Activated CD4-positive, alpha-beta memory T cell treated with anti-CD3 and anti-CD28 coated beads, Interleukin-2, amount 10 ng/mL, durations not matched to agents 7 days and 5 days (primary cell): Measurements from ENCODE around the gene ORM1. TPM values are rescaled to one million over a fixed set of nuclear protein-coding genes. Genes with fewer than 3 reads are reported as not detected.

Source experiments
- CTCF ChIA-PET: fragments of 350-600 bp; sonication (Branson Sonifier 250); formaldehyde crosslinking; loops from one replicate; lab custom pipeline; 2021; ENCODE audit warnings: antibody characterized with exemption, inconsistent platforms; lab: Charles Lee
- POLR2A ChIA-PET: fragments of 350-600 bp; sonication (Branson Sonifier 250); formaldehyde crosslinking; loops from one replicate; lab custom pipeline; 2021; ENCODE audit warnings: antibody characterized with exemption; lab: Charles Lee
- DNase-seq: peaks from one replicate; pipeline ENCODE4 v3.0.0-alpha.2; 2020
- H3K27ac Mint-ChIP-seq: one replicate; pipeline ENCODE4 v1.8.0; 2021; ENCODE audit warnings: mild to moderate bottlenecking, mixed read lengths
- H3K27me3 Mint-ChIP-seq: one replicate; pipeline ENCODE4 v1.8.0; 2021; ENCODE audit warnings: mixed read lengths
- H3K36me3 Mint-ChIP-seq: one replicate; pipeline ENCODE4 v1.8.0; 2021; ENCODE audit warnings: low read depth, mixed read lengths
- H3K4me1 Mint-ChIP-seq: one replicate; pipeline ENCODE4 v1.8.0; 2021; ENCODE audit warnings: mixed read lengths
- H3K4me3 Mint-ChIP-seq: one replicate; pipeline ENCODE4 v1.8.0; 2021; ENCODE audit warnings: mild to moderate bottlenecking, mixed read lengths
- H3K9me3 Mint-ChIP-seq: one replicate; pipeline ENCODE4 v1.8.0; 2021; ENCODE audit warnings: mixed read lengths
- total RNA-seq, 2 experiments: library from RNA; stranded (reverse); gene quantifications; one replicate each; pipeline ENCODE4 v1.2.3, GENCODE V29; 2021

ORM1 gene
- total RNA-seq, 2 experiments from 2014 or later = not detected

DNA sequence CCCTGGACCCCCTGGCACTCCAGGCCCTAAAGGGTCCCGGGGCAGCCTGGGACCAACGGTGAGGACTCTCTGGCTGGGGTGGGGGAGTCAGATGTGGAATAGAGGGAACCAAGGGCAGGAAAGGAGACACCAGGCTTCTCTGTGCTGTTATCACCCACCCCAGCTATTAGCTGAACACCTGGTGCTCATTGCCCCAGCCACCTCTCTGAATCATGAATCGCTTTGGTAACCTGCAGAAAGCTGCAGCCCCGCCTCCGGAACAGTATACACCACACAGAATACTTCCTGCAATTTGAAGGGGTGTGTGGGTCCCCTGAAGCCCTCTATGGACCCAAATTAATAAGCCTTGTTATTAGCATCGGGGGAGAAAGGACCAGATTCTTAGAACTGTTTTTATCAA, 40.4 kb upstream of the ORM1 start:
- H3K36me3 Mint-ChIP-seq = no peaks in the 10 kb centered on the region
- H3K4me1 Mint-ChIP-seq = peaks cover 4% of the 10 kb centered on the region
- H3K9me3 Mint-ChIP-seq = no peaks in the 10 kb centered on the region
- DNase-seq = no peak
- POLR2A ChIA-PET = no interaction called here
- H3K4me3 Mint-ChIP-seq = no peak overlapping the region
- H3K27ac Mint-ChIP-seq = no peak overlapping the region
- H3K27me3 Mint-ChIP-seq = no peaks in the 10 kb centered on the region
- CTCF ChIA-PET = interaction anchor here (1.5 kb wide), 1 partner anchor 128 kb away, joined by 3 read pairs; the partner anchor contains the start of gene COL27A1

- Mint-ChIP-seq H3K27ac (no peak overlapping the region), H3K9me3 (no peaks in the 10 kb centered on the region), H3K4me3 (no peak overlapping the region), H3K27me3 (no peaks in the 10 kb centered on the region), H3K4me1 (peaks cover 4% of the 10 kb centered on the region), H3K36me3 (no peaks in the 10 kb centered on the region)
- POLR2A ChIA-PET = no interaction called here
- DNase-seq = peak; percentile 31
- CTCF ChIA-PET = no interaction called here
Measured at GRCh38 chr9:114282926-114283325, 40.0 kb upstream of the ORM1 start.

DNA sequence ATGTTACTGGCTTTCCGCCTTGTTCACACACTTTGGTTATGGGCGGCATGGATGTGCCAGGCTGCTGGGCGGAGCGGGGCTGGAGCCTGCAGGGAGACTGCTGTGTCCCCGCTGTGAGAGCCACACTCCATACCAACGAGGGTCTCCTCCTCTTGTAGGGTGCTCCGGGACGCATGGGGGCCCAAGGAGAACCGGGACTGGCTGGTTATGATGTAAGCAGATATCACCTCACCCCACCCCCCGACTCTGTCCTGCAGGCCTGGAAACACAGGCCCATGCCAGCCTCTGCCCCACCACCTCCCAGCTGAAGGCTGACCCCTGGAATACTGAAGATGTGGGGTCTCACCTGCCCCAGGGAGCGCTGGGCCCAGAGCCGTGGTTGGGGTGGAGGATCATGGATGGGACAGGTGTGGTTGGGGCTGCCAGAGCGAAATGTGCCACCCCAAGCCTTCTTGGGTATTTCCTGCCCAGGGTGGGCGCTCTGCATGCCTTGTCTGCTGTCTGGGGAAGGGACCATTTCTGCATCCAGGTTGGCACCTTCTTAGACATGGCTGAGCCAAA, 39.3 kb upstream of the ORM1 start:
- POLR2A ChIA-PET = no interaction called here
- Mint-ChIP-seq H3K4me1 (peaks cover 4% of the 10 kb centered on the region), H3K4me3 (no peak overlapping the region), H3K27ac (no peak overlapping the region), H3K36me3 (no peaks in the 10 kb centered on the region), H3K27me3 (no peaks in the 10 kb centered on the region), H3K9me3 (no peaks in the 10 kb centered on the region)
- DNase-seq = no peak
- CTCF ChIA-PET = no interaction called here

DNA sequence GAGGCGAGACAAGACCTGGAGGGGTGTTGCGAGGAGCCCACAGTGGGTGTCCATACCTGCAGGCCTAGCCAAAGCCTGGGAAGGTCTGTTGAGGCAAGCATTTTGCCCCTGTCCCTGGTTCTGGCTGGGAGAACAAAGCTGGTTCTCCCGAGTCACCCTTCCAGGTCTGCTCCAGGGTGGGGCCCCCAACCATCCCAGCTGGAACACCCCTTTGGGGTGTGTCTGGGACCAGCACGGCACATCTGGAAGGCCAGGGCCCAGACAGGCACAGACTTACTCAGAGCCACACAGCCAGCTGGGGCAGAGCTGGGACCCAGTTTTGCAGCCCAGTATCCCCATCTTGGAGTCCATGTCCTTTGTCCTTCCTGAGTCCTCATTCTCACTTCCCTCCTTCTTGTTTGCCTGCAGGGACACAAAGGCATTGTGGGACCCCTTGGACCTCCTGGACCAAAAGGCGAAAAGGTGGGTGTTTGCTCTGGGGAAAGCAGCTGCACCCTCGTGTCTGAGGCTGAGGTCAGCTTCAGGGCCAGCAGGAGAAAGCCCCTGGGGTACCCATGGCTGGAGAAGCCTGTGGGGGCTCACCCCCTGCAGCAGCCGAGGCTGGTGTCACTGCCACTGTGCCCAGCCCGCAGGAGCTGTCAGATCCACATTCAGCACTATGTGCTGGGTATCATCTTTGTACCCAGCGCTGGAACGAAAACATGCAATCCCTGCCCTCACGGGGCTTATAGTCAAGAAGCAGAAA, 38.4 kb upstream of the ORM1 start:
- CTCF ChIA-PET = no interaction called here
- H3K36me3 Mint-ChIP-seq = no peaks in the 10 kb centered on the region
- POLR2A ChIA-PET = no interaction called here
- no peak for DNase-seq
- H3K4me1 Mint-ChIP-seq = peaks cover 4% of the 10 kb centered on the region
- H3K27me3 Mint-ChIP-seq = no peaks in the 10 kb centered on the region
- no peak overlapping the region for H3K27ac Mint-ChIP-seq
- no peak overlapping the region for H3K4me3 Mint-ChIP-seq
- H3K9me3 Mint-ChIP-seq = no peaks in the 10 kb centered on the region

- H3K27me3 Mint-ChIP-seq = no peaks in the 10 kb centered on the region
- H3K9me3 Mint-ChIP-seq = no peaks in the 10 kb centered on the region
- H3K4me1 Mint-ChIP-seq = peaks cover 4% of the 10 kb centered on the region
- no peak for DNase-seq
- H3K36me3 Mint-ChIP-seq = no peaks in the 10 kb centered on the region
- POLR2A ChIA-PET = no interaction called here
- CTCF ChIA-PET = no interaction called here
- H3K27ac Mint-ChIP-seq = no peak overlapping the region
- H3K4me3 Mint-ChIP-seq = no peak overlapping the region
Measured at GRCh38 chr9:114285166-114285867, 37.6 kb upstream of the ORM1 start.

DNA sequence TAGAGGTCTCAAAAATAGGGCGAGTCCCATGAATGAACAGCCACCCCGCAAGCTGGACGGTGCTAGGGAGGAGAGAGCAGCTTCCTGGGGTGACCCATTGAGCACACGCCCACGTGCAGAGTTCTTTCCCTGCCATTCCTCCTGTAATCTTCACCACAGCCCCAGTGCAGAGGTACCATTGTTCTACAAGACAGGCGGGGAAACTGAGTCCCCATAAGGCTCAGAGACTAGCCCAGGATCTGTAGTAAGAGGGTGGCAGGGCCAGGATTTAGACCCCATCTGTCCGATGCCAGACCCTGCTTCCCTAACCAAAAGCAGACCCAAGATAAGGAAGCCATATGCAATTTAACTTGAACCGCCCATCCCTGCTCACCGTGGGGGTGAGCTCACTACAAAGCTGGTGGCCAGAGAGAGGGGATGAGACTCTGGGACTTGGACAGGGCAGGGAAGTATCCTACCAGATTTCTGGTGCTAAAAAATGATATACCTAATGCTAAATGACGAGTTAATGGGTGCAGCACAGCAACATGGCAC, 36.7 kb upstream of the ORM1 start:
- ChIA-PET POLR2A (no interaction called here), CTCF (interaction anchor here (1.5 kb wide), 1 partner anchor 178 kb away, joined by 3 read pairs; no protein-coding TSS in a partner anchor)
- no peak overlapping the region for H3K27ac Mint-ChIP-seq
- H3K36me3 Mint-ChIP-seq = no peaks in the 10 kb centered on the region
- H3K4me3 Mint-ChIP-seq = no peak overlapping the region
- no peaks in the 10 kb centered on the region for H3K9me3 Mint-ChIP-seq
- peaks cover 4% of the 10 kb centered on the region for H3K4me1 Mint-ChIP-seq
- H3K27me3 Mint-ChIP-seq = no peaks in the 10 kb centered on the region
- no peak for DNase-seq

DNA sequence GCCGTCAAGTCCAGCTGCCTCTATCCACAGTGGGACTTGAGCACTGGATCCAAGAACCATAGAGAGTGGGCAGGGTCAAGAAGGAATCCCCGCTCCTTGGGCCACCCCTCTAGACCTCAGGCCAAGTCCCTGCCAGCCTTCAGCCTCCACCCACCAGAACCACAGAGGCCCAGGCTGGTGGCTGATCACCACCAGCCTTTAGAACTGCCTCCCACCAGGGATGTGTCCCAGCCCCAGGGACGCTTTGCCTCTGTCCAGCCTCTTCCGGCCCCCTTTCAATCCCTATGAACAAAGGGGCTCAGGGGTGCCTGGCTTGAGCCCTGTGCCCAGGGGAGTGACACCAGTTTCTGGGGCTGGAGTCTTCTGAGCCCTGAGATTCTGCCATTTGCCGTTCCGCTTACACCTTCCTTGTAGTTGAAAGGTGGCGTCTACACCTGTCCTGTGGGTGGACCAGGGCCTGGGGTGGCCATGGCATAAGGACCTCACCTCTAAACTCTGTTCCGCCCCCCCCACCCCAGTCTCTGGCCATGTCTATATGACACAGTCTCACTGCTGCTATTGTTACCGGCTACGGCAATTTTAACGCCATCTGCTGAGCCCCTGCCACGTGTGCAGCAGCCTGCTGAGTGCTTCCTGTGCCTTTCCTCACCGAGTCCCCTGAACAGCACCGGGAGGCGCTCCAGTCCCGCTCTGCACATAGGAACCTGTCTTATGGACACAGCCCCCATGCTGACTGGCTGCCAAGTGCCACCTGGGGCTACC, 35.7 kb upstream of the ORM1 start:
- DNase-seq = no peak
- POLR2A ChIA-PET = no interaction called here

DNA sequence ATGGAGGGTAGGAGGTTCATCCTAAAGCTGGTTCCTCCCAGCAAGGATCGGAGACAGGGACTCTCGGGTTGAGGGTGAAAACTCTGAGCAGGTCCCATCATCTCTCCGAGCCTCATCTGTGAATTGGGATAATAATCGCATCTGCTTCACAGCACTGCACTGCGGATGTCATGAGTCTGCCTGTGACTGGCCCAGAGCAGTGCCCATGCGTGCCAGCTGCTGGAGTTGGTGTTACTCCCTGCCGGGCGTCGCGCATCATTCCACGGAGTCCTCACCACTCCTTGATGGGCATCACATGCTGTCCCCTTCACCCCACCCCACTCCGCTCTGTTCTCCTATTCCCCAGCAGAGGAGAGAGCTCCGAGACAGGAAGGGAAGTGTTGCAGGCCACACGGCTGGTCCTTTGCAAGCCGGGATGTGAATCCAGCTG, 35.1 kb upstream of the ORM1 start:
- DNase-seq = no peak
- Mint-ChIP-seq H3K27me3 (peaks cover 1% of the 10 kb centered on the region), H3K4me1 (peaks cover 4% of the 10 kb centered on the region), H3K9me3 (no peaks in the 10 kb centered on the region), H3K36me3 (no peaks in the 10 kb centered on the region), H3K4me3 (no peak overlapping the region), H3K27ac (no peak overlapping the region)
- POLR2A ChIA-PET = no interaction called here
- CTCF ChIA-PET = interaction anchor here (1.2 to 1.4 kb wide), 2 partner anchors 15 to 17 kb away, joined by 3 read pairs; no protein-coding TSS in a partner anchor

More for the DNA sequence above, 35.7 kb upstream of the ORM1 start:
- Mint-ChIP-seq H3K27me3 (no peaks in the 10 kb centered on the region), H3K4me3 (no peak overlapping the region), H3K27ac (no peak overlapping the region), H3K36me3 (no peaks in the 10 kb centered on the region), H3K9me3 (no peaks in the 10 kb centered on the region), H3K4me1 (peaks cover 4% of the 10 kb centered on the region)
- CTCF ChIA-PET = interaction anchor here (1.4 to 1.5 kb wide), 2 partner anchors 14 to 179 kb away, joined by 3 read pairs; no protein-coding TSS in a partner anchor

DNA sequence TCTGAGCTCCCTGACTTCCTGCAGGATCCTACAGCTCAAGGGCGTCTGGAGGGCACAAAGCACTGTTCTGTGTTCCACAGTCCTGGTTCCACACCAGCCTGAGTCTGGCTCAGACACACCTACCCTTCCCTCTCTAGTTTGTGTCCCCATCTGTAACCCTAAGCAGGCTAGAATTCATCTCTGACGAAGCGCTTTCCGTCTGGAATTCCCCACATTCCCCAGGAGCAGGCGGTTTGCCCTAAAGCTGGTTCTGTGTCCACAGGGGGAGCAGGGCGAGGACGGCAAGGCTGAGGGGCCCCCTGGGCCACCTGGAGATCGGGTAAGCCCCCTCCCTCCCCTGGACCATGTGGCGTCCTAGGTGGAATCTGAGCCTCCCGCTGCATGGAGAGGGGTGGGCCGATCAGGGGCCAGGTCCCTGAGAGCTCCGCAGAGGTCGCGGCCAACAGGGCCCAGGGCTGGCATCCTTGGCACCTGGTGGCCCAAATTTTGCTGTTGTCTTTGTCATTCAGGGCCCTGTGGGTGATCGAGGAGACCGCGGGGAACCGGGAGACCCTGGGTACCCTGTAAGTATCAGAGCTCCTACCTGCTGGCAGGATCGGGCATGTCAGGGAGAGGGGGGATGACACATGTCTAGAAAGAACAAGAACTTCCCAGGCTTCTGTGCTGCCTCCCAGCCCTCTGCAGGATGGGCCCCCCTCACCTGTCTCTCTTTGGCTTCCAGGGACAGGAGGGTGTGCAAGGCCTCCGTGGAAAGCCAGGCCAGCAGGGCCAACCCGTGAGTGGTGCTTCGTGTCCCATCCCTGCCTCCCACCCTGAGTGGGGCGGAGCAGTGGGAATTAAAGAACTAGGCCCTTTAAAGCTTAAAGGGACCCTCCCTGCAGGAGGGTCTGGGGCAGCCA, 34.5 kb upstream of the ORM1 start:
- peaks cover 6% of the 10 kb centered on the region for H3K27me3 Mint-ChIP-seq
- POLR2A ChIA-PET = no interaction called here
- CTCF ChIA-PET = interaction anchor here (0.6 to 1.4 kb wide), 3 partner anchors 15 to 176 kb away, joined by 3 to 5 read pairs (median 3); no protein-coding TSS in a partner anchor
- no peaks in the 10 kb centered on the region for H3K36me3 Mint-ChIP-seq
- DNase-seq = no peak
- H3K4me1 Mint-ChIP-seq = no peaks in the 10 kb centered on the region
- no peaks in the 10 kb centered on the region for H3K9me3 Mint-ChIP-seq
- no peak overlapping the region for H3K27ac Mint-ChIP-seq
- H3K4me3 Mint-ChIP-seq = no peak overlapping the region

- no peaks in the 10 kb centered on the region for H3K9me3 Mint-ChIP-seq
- H3K27ac Mint-ChIP-seq = no peak overlapping the region
- no peaks in the 10 kb centered on the region for H3K36me3 Mint-ChIP-seq
- H3K4me3 Mint-ChIP-seq = no peak overlapping the region
- CTCF ChIA-PET = interaction anchor here (1.2 to 1.4 kb wide), 2 partner anchors 16 kb away, joined by 3 read pairs; no protein-coding TSS in a partner anchor
- POLR2A ChIA-PET = no interaction called here
- no peak for DNase-seq
- peaks cover 6% of the 10 kb centered on the region for H3K27me3 Mint-ChIP-seq
- H3K4me1 Mint-ChIP-seq = no peaks in the 10 kb centered on the region
Measured at GRCh38 chr9:114289106-114289505, 33.8 kb upstream of the ORM1 start.

DNA sequence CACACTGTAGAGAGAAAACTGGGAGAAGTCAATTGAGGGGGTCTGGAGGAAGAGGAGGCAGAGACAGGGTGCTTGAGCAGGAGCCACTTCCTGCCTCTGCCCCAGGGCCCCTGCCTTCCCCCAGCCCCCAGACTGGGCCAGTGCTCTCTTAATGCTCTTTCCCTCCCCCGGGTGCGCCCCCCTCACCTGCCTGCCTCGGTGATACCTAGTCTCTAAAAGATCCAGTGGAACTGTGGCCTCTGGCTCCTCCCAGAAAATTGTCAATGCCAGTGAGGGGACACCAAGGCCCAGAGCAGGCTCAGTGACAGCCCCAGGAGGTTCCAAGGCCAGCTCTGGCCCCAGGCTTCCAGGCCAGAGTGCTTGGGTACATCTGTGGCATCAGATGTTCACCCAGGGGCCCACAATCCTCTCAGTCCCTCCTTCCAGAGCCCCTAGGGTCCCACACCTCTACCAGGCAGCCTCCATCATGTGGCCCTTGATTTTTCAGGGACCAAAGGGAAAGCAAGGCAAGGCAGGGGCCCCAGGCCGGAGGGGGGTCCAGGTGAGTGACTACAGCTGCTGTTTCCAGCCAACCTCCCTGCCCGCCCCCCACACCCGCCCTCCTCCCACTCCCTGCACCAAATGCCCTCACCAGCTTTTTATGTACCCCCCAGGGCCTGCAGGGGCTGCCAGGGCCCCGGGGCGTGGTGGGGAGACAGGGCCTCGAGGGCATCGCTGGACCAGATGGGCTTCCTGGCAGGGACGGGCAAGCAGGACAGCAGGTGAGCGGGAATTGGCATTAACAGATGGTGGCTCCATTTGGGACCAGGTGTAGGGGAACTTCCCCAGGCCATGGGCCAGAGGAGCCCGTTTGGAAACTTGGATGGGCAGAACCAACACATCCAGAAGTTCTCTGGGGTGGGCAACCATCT, 33.1 kb upstream of the ORM1 start:
- Mint-ChIP-seq H3K4me1 (no peaks in the 10 kb centered on the region), H3K36me3 (no peaks in the 10 kb centered on the region), H3K4me3 (no peak overlapping the region), H3K27ac (no peak overlapping the region), H3K27me3 (peaks cover 6% of the 10 kb centered on the region), H3K9me3 (peaks cover 4% of the 10 kb centered on the region)
- POLR2A ChIA-PET = no interaction called here
- CTCF ChIA-PET = interaction anchor here (1.5 to 3.3 kb wide), 8 partner anchors 10 to 207 kb away, joined by 3 to 34 read pairs (median 6); partner anchors contain the start of gene COL27A1
- DNase-seq = no peak
